HG03196 (cell line): Measurements from ENCODE around the gene PTPN23.
"Not testable (repeated sequence)": the region's sequence is repeated elsewhere in the genome, so short reads cannot be mapped to it uniquely, and the experiment has no call there.

Source experiments
- ATAC-seq: cut with Tn5 transposase; IDR thresholded peaks from one replicate; pipeline ENCODE4 v1.9.1; 2021; ENCODE audit not compliant: unreplicated experiment

The PTPN23 gene

DNA sequence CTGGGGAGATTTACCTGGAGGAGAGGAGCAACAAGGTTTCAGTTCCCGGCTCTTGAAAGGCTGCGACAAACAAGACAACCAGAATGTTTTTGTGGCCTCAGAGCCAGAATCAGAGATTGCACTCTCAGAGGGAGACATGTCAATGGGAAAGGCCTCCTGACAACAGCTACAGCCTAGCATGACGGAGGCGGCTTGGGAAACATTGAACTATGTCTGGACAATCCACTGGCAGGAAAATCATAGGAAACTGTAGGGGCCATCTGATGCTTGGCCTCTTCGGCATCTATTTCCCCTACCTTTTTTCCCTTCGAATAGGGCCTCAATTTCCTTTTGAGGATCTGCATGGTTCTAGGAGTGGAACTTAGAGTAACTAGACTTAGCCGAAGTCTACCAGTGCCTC lies 13.2 kb upstream of the PTPN23 start:
- ATAC-seq, result no peak

- not testable (repeated sequence) for ATAC-seq
Observed at GRCh38 chr3:47370020-47370419, 10.8 kb upstream of the PTPN23 start.

- ATAC-seq, result no peak
Observed at GRCh38 chr3:47370887-47371697, 9.7 kb upstream of the PTPN23 start.

DNA sequence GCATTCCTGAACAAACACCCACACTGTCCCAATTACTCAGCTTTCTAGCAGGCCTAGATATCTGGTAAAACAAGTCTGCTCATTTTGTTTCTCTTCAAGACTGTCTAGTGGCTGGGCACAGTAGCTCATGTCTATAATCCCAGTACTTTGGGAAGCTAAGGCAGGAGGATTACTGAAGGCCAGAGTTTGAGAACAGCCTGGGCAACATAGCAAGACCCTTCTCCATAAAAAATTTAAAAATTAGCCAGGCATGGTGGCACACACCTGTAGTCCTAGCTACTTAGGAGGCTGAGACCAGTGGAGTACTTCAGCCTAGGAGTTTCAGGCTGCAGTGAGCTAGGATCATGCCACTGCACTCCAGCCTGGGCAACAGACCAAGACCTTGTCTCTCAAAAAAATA lies 6.2 kb upstream of the PTPN23 start:
- no peak for ATAC-seq

- ATAC-seq, result no peak
Observed at GRCh38 chr3:47376393-47376792, 4.4 kb upstream of the PTPN23 start.

- no peak for ATAC-seq
Observed at GRCh38 chr3:47377186-47377585, 3.6 kb upstream of the PTPN23 start.

GRCh38 chr3:47378869-47379268 lies 2.0 kb upstream of the PTPN23 start:
- ATAC-seq, result no peak

- no peak for ATAC-seq
Observed at GRCh38 chr3:47379411-47379899, 1.4 kb upstream of the PTPN23 start.

- ATAC-seq, result peak; percentile 13
Observed at GRCh38 chr3:47380026-47380600, 708 bp upstream of the PTPN23 start.

DNA sequence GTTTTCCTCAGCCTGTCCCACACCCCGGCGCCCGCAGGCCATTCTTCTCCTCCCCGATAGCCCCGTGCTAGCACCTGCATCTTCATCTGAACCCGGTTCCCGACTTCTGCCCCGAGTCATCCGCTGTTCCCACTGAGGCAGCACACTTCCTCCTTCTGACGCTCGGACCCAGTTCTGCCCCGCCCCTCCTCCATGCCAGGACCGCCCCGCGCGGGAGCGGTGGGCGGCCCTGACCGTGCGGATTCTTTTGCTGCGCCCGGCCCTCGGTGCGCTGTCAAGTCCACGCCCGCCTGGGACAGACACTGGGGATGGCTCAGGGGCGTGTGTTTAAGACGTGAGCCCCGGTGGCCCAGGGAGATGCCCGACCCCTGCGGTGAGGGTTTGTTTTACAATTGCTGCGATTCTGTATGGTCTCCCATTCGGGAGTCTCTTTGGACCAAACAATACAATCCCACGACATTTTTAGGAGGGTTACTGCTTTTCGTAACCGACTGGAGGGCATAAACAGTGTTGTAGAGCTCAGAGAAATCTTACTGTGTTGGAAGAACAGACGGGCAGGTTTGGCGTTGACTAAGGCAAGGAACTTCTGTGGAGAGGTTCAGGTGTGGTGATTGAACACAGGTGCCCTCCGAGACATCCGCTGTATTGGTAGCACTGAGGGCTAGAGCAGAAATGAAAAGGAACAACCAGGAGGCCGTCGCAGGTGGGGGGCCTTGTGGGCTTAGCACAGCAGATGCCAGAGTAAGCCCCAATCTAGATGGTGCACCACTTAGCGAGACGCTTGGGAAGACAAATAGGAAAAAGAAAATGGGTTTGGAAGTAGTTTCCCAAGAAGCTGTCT lies 716 bp downstream of the PTPN23 start:
- ATAC-seq, result peak; percentile 68

DNA sequence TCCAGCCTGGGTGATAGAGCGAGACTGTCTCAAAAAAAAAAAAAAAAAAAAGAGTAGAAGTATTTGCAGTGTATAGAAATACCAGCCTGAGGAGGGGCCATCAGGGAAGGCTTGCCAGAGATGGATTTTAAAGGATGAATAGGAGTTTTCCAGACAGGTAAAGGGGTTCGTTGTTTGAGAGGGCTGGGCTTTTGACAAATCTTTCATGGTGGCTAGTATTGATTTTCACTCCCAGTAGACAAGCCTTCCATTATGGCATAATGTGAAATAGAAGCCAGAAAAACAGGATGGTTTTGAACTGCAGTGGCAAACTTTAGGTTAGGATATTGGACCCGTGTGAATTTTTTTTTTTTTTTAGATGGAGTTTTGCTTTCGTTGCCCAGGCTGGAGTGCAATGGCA lies 3.6 kb downstream of the PTPN23 start:
- no peak for ATAC-seq

- ATAC-seq, result no peak
Observed at GRCh38 chr3:47385007-47385406, 4.2 kb downstream of the PTPN23 start.

DNA sequence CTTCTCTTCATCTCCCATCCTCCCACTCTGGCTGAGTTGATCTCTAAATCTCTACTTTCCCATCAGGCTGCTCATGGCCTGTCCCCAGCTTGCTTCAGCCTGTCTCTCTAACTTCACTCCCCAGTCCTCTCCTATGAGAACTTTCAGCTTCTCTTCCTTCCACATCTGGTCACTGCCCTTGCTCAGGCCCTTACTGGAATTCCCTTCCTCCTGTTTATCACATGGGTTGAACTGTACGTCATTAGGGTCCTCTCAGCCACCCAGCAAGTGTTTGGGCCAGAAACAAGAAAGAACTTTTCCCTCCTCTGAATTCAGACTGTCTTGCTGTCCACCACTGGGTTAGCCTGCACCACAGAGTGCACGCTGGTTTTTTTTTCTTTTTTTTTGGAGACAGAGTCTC lies 5.0 kb downstream of the PTPN23 start:
- no peak for ATAC-seq

DNA sequence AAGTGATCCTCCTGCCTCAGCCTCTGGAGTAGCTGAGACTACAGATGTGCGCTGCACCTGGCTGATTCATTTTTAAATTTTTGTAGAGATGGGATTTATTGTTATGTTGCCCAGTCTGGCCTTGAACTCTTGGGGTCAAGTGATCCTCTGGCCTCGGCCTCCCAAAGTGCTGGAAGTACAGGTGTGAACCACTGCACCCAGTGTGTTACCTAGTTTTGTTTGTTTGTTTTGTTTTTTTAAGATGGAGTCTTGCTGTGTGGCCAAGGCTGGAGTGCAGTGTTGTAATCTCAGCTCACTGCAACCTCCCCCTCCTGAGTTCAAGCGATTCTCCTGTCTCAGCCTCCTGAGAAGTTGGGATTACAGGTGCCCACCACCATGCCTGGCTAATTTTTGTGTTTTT lies 12.1 kb downstream of the PTPN23 start:
- ATAC-seq, result no peak

DNA sequence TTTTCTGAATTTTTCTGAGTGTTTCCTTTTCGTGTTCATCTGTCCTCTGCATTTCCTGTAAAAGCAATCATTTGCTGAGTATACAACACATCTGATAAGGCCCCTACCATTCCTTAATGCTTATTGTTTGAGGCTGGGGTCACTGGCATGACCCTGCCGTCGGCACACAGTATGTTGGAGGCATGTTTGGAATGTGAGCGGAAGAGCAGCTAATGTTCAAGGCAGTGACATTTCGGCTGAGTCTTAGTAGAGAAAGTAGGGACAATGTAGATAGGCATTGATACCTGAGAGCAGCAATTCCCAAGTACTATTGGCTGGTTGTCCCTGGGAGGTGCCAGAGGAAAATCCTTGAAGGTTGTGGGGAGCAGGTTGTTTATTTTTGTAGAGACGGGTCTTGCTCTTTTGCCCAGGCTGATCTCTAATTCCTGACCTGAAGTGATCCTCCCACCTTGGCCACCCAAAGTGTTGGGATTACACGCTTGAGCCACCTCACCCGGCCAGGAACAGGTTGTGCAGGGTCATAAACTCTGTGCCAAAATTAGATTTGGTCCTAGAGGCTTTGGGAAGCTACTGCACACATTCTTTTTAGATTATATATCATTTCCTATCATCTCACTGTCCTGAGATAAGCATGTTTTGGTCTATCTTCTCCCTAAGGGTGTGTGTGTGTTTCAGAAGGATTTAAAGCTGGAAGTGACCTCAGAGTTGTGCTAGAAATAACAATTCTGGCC lies 13.5 kb downstream of the PTPN23 start:
- no peak for ATAC-seq

- ATAC-seq, result no peak
Observed at GRCh38 chr3:47394881-47395280, 14.1 kb downstream of the PTPN23 start.

DNA sequence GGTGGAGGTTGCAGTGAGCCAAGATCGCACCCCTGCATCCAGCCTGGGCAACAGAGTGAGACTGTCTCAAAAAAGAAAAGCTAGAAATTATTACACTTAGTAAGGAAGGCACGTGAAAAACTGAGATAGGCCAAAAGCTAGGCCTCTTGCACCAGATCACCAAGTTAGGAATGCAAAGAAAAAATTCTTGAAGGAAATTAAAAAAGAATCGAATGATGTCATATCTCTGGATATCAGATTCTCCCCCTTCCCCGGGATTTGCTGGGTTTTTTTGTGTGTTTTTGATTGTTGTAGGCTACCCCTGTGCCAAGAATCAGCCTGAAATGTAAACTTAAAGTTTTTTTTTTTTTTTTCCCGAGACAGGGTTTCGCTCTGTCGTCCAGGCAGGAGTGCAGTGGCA lies 17.4 kb downstream of the PTPN23 start:
- no peak for ATAC-seq

GRCh38 chr3:47399016-47399415 lies 18.2 kb downstream of the PTPN23 start:
- ATAC-seq, result no peak

DNA sequence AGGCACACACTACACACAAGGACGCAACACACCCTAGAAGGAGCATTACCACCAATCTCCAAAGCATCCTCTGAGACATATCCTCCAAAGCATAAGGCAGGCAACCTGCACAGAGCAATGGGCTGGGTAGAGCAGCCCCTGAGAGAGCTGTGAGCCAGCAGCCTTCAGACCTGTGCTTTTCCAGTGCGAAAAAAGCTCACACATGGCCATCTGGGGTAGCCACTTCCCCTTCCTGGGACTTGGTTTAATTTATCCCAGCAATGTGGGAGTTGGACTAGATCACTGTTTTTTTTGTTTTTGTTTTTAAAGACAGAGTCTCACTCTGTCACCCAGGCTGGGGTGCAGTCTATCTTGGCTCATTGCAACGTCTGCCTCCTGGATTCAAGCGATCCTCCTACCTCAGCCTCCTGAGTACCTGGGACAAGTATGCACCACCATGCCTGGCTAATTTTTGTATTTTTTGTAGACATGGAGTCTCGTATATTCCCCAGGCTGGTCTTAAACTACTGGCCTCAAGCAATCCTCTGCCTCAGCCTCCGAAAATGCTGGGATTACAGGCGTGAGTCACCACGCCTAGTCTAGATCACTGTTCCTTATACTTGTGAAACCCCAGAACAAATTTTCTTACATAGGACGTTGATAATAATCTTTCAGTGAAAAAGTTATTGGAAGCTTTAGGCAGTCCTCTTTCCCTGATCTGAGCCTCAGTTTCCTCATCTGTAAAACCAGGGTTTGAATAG lies 18.9 kb downstream of the PTPN23 start:
- no peak for ATAC-seq

DNA sequence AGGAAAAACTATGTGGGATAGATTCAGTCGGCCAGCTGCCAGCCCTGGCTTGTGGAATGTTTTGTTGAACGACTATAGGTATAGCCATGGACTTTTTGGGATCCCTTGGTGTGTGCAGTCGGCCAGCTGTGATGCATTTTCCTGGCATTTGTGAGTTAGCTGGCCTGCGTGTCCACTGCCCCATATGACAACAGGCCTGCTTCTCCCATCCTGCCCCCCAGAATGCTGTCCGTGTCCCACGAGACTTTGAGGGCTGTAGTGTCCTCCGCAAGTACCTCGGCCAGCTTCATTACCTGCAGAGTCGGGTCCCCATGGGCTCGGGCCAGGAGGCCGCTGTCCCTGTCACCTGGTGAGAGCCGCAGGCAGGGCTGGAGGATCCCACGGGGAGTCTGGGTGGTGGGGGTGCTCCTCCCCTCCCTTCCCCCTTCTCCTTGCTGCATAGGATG lies 23.6 kb downstream of the PTPN23 start:
- ATAC-seq, result no peak
